K562 (cell line): Measurements from ENCODE around the gene PRR35. TPM values are rescaled to one million over a fixed set of nuclear protein-coding genes. Genes with fewer than 3 reads are reported as not detected.

Experiments
- ATAC-seq: fragments of 200-7000 bp; cut with Tn5 transposase; 3 replicates; pipeline ENCODE4 v1.9.1; 2020; ENCODE audit warnings: moderate library complexity
- BruUV-seq: library from RNA; stranded (reverse); fragments of 400-500 nt; replicated peaks from 2 replicates; lab custom pipeline; 2021; lab: Mats Ljungman, UMichigan
- CTCF ChIA-PET: fragments of 300-600 bp; formaldehyde crosslinking; extraction: SDS; loops from one replicate; lab custom pipeline; 2021; ENCODE audit warnings: low intra/inter-chr PET ratio; lab: Yijun Ruan, JAX
- POLR2A ChIA-PET: fragments of 300-600, 350-650 bp; sonication (Branson Sonifier 250); formaldehyde crosslinking; extraction: SDS; loops from one replicate; lab custom pipeline; 2021; ENCODE audit warnings: antibody characterized with exemption, inconsistent platforms; lab: Yijun Ruan, JAX
- DNase-seq, 4 experiments: peaks; one replicate each; pipeline versions ENCODE4 v3.0.0 to v3.0.0-alpha.2; 2011 to 2018; ENCODE audit warnings: low spot score in 3 of 4, mixed read lengths in 3 of 4; ENCODE audit errors: extremely low read depth in 1 of 4
- FAIRE-seq: peaks from 2 replicates; lab custom pipeline; 2011; peaks lifted over from hg19 to GRCh38; lab: Jason Lieb, UNC
- H2AFZ ChIP-seq: 2 replicates; pipeline ENCODE4 v1.6.0; 2011; ENCODE audit warnings: low read depth, low read length, control low read depth, inconsistent platforms
- H3K27ac ChIP-seq: fragments of 200-600 bp; 3 replicates; pipeline ENCODE4 v1.8.0; 2011; ENCODE audit warnings: low read depth, mild to moderate bottlenecking, control low read depth, inconsistent platforms, low read length, moderate library complexity, mixed read lengths; ENCODE audit errors: extremely low read depth
- H3K27me3 ChIP-seq, 2 experiments: fragments of 300-600 bp in 1 of 2; 2 replicates in 1 of 2; 3 replicates in 1 of 2; pipeline versions ENCODE4 v1.6.0 to v1.8.0; 2011; ENCODE audit warnings: inconsistent platforms in 2 of 2, low read length in 2 of 2, mild to moderate bottlenecking in 1 of 2, mixed read lengths in 1 of 2, moderate library complexity in 1 of 2; ENCODE audit not compliant: control insufficient read depth in 2 of 2, insufficient read depth in 2 of 2
- H3K36me3 ChIP-seq: fragments of 300-600 bp; 3 replicates; pipeline ENCODE4 v1.8.0; 2011; ENCODE audit warnings: mild to moderate bottlenecking, low read length, inconsistent platforms; ENCODE audit not compliant: control insufficient read depth, insufficient read depth
- H3K4me1 ChIP-seq, 2 experiments: fragments of 200-600 bp in 1 of 2; replicated peaks in 1 of 2; 2 replicates in 1 of 2; 3 replicates in 1 of 2; pipeline versions ENCODE4 v1.5.1 to v1.8.0; 2011; ENCODE audit warnings: inconsistent platforms in 2 of 2, low read length in 2 of 2, mild to moderate bottlenecking in 1 of 2, mixed read lengths in 1 of 2, moderate library complexity in 1 of 2; ENCODE audit not compliant: control insufficient read depth in 2 of 2, insufficient read depth in 2 of 2
- H3K4me2 ChIP-seq: 2 replicates; pipeline ENCODE4 v1.6.1; 2011; ENCODE audit warnings: low read length, control low read depth, inconsistent platforms, mixed read lengths; ENCODE audit not compliant: insufficient read depth
- H3K4me3 ChIP-seq: fragments of 200-600 bp; sonication (generic), shearing (Covaris generic); 2 replicates; pipeline ENCODE4 v1.5.1; 2016; ENCODE audit warnings: control low read depth, inconsistent platforms
- H3K79me2 ChIP-seq: fragments of 200-600 bp; 3 replicates; pipeline ENCODE4 v1.8.0; 2011; ENCODE audit warnings: low read length, inconsistent platforms; ENCODE audit not compliant: control insufficient read depth, insufficient read depth
- H3K9ac ChIP-seq, 2 experiments: 2 replicates each; pipeline versions ENCODE4 v1.6.0 to v1.6.1; 2011; ENCODE audit warnings: low read depth in 2 of 2, low read length in 2 of 2, control low read depth in 1 of 2, inconsistent platforms in 1 of 2, mild to moderate bottlenecking in 1 of 2, mixed read lengths in 1 of 2; ENCODE audit not compliant: insufficient read depth in 1 of 2
- H3K9me1 ChIP-seq: one replicate; pipeline ENCODE4 v1.6.0; 2011; ENCODE audit warnings: inconsistent platforms, mild to moderate bottlenecking, low read length, moderate library complexity; ENCODE audit not compliant: control insufficient read depth, insufficient read depth
- H3K9me3 ChIP-seq: replicated peaks from 2 replicates; pipeline ENCODE4 v1.5.1; 2011; ENCODE audit warnings: low read depth, low read length, inconsistent platforms; ENCODE audit not compliant: control insufficient read depth, insufficient read depth
- H4K20me1 ChIP-seq: replicated peaks from 2 replicates; pipeline ENCODE4 v1.6.1; 2011; ENCODE audit warnings: low read length, inconsistent platforms, mixed read lengths; ENCODE audit not compliant: control insufficient read depth, insufficient read depth
- DPF2 ChIP-seq: fragments of 450-650 bp; IDR thresholded peaks from 2 replicates; pipeline ENCODE4 v1.6.1; 2016
- NR1H2 ChIP-seq: sonication (generic); formaldehyde crosslinking; IDR thresholded peaks from 2 replicates; pipeline ENCODE4 v1.4.0; 2020; ENCODE audit warnings: mild to moderate bottlenecking, missing genetic modification reagents
- NR2C2 ChIP-seq, 2 experiments: fragments of 200-800 bp in 1 of 2; sonication (Bioruptor generic) in 1 of 2; sonication (generic) in 1 of 2; formaldehyde crosslinking in 1 of 2; IDR thresholded peaks; 2 replicates each; pipeline versions ENCODE4 v1.6.1 to v1.8.0; 2016 to 2022; ENCODE audit warnings: mild to moderate bottlenecking in 1 of 2, missing compliant biosample characterization in 1 of 2, missing genetic modification characterization in 1 of 2, missing genetic modification reagents in 1 of 2
- RBFOX2 ChIP-seq: fragments of 200-400 bp; formaldehyde crosslinking; IDR thresholded peaks from 2 replicates; pipeline ENCODE4 v1.6.1; 2017; ENCODE audit warnings: low read depth, mild to moderate bottlenecking, low read length, moderate library complexity
- SRF ChIP-seq, 2 experiments: fragments of 250-450, 450-650 bp in 1 of 2; sonication (Bioruptor Pico) in 1 of 2; sonication (generic) in 1 of 2; formaldehyde crosslinking; IDR thresholded peaks; 2 replicates each; pipeline versions ENCODE4 v1.5.0 to v1.5.1; 2020 to 2022; ENCODE audit warnings: mild to moderate bottlenecking in 1 of 2, missing genetic modification reagents in 1 of 2
- ZNF263 ChIP-seq: sonication (generic); formaldehyde crosslinking; IDR thresholded peaks from 2 replicates; pipeline ENCODE4 v1.8.0; 2022; ENCODE audit warnings: mild to moderate bottlenecking, missing genetic modification reagents, borderline replicate concordance
- WGBS: fragments of 100-300 bp; shearing (Covaris generic); methylation state at CpG from one replicate; pipeline ENCODE4 v1.1.6; 2016; ENCODE audit warnings: low coverage, mixed read lengths; ENCODE audit not compliant: insufficient coverage; ENCODE audit errors: missing lambda C conversion rate; 5-methylcytosine and 5-hydroxymethylcytosine counted together
- in situ Hi-C: fragments of 300-500 bp; cut with MboI; formaldehyde crosslinking; loops from 4 replicates; pipeline ENCODE4 v1.15.0; 2018; ENCODE audit warnings: inconsistent platforms, mixed read lengths
- intact Hi-C: fragments of 100-400 bp; cut with micrococcal nuclease; formaldehyde crosslinking; loops from 2 replicates; pipeline ENCODE4 v1.14.2; 2022
- polyA plus RNA-seq, 8 experiments: library from polyadenylated mRNA; depleted of rRNA in 4 of 8; stranded (reverse) in 5 of 8; unstranded in 3 of 8; fragments of >200 nt; fragmentation: Nextera tagmentation in 2 of 8; fragmentation: Illumina TruSeq in 1 of 8; extraction: Ambion mirVana in 2 of 8; extraction: Trizol in 1 of 8; gene quantifications; 2 replicates each; pipeline versions ENCODE4 v1.2.1 to v1.2.3, GENCODE V29; 2011 to 2014; ENCODE audit warnings: inconsistent platforms in 1 of 8, missing spikeins in 1 of 8
- total RNA-seq, 7 experiments: library from RNA; depleted of rRNA in 6 of 7; stranded (reverse); fragments of >200 nt in 6 of 7; fragmentation: Illumina TruSeq in 2 of 7; extraction: Trizol in 2 of 7; gene quantifications; 2 replicates each; pipeline versions ENCODE4 v1.2.1 to v1.2.3, GENCODE V29; 2011 to 2021; ENCODE audit warnings: low replicate concordance in 1 of 7

Gene PRR35
- total and polyA plus RNA-seq, 9 of the 15 experiments (the other 6 are each of a cell fraction or from before 2014, with no cell fraction given): 0.17 to 0.45 (median 0.21) TPM; not detected in 5

DNA sequence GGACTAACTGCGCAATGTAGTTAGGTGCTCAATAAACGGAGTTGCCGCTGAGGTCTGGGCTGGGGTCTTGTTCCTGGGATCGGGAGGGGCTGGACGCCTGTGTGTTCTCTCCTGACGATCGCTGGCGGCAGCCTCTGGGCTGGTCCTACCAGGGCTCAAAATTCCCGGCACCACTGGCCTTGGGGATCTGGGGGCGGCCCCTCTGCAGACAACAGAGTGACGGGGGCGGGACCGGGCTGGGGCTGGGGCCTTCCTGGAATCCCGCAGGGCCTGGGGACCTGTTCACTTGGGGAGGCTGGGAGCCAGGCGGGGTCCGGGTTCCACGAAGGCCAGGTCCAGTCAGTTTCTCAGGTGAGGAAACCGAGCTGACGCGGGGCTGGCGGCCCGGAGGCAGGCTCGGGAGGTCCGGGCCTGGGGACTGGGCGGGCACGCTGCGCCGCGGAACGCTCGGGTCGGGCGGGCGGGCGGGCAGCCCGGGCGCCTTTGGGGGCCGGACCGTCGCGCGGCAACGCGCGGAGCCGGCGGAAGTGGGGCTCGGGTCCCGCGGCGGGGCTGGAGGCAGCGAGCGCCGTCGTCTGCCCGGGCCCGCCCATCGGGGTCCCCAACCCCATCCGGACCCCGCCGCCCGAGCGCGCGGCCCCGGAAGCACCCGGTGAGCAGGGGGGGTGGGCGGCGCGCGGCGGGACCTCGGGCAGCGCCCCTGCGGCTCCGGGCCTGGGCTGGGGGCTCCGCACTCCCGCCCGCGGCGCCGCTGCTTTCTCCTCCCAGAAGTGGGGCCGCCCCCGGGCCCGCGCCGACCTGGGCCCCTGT lies 9.5 kb downstream of the PRR35 start, which contains the start of gene PIGQ (continued):
- 0 out of 2 replicates have a peak, but pooled peaks have one; percentile 33 for TF ChIP-seq ZNF263 (CRISPR knock-in tag)
- no peak for TF ChIP-seq NR2C2 (CRISPR knock-in tag; IDR thresholded peaks at IDR 0.05)
- peak; percentile 31; the same call in 1 of the 2 replicates for TF ChIP-seq NR2C2 (tag; IDR thresholded peaks at IDR 0.05)

DNA sequence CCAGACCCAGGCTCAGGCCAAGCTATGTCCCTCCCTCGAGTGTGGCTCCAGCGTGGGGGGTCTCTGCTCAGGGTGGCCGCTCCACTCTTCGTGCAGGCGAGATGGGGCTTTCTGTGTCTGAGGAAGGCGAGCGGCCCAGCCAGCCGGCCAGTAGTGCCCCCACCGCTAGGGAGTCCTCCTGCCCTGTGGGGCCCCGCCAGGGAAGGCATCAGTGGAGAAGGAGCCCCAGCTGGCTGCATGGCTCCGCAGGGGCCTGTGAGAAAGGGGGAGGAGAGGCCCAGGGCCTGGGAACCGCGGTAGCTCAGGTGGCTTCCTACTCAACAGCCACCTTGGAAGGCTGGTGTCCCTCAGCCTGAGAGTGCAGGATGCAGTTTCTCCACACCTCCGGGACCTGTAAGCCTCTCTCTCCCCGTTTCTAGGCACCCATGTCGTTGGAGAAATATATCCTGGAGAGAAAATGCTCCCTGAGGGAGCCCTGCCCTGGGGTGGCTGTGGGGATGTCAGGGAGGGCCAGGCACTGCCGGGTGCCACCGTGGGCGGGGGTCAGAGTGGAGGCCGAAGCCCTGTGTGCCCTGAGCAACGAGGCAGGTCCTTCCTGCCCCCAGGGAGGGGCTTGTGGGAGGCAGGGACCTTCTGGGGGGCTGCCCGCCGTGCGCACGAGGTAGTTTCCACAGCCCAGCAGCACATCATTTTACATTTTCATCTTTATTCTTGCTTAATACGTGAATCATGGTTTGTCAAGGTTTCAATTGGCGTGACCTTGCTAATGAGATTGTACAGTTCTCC lies 12.9 kb downstream of the PRR35 start:
- BruUV-seq: no TSS peak
- peak overlapping the region in 1 of 2 experiments; percentile 74; a peak in 2 of 4 replicates for H3K9ac ChIP-seq
- CTCF ChIA-PET: no interaction called here
- H3K27ac ChIP-seq: no peak overlapping the region
- peak; percentile 0; the same call in 1 of the 2 replicates for TF ChIP-seq RBFOX2
- no peak for TF ChIP-seq SRF (CRISPR knock-in tag; IDR thresholded peaks at IDR 0.05)
- TF ChIP-seq NR1H2 (CRISPR knock-in tag): no peak
- TF ChIP-seq DPF2: no peak
- TF ChIP-seq, all 486 proteins: peak for 1
- Histone ChIP-seq H3K27me3 (no peaks in the 10 kb centered on the region), H3K9me3 (no peaks in the 10 kb centered on the region), H3K36me3 (peaks cover 26% of the 10 kb centered on the region; the same call in 2 of the 3 replicates), H4K20me1 (peaks cover 7% of the 10 kb centered on the region), H3K79me2 (peaks cover 37% of the 10 kb centered on the region), H3K4me2 (no peak overlapping the region), H3K9me1 (peaks cover 3% of the 10 kb centered on the region), H3K4me1 (peaks cover 13 to 88% of the 10 kb centered on the region in 2 experiments), H2AFZ (no peak overlapping the region), H3K4me3 (no peak overlapping the region)
- DNase-seq: no peak
- WGBS: 80% methylated on average over 25 of the region's 27 CpGs
- POLR2A ChIA-PET: interaction anchor here (0.6 kb wide), 1 partner anchor 205 kb away, joined by 3 read pairs; no protein-coding TSS in a partner anchor
- no peak for FAIRE-seq
- no peak for ATAC-seq
- intact Hi-C loops (no loop called here), in situ Hi-C loops (no loop called here)
